ENCODE data around the gene BICD2.

DNA sequence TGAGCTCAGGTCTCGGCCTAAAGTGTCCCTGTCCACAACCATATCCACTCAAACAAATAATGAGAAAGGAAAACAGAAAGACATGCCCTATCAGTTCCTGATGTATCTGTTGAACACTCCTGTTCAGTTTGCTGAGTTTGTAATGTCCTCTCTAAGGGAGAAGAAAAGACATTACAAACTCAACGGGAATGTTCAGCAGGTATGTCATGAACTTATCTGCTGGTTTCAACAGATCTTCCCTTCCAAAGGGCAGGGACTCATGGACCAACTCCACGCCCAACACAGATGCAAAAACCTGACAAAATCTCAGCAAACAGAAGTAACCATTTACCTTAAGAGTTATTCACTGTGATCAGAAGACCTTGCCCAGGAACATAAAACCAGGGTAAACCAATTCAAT lies 23.7 kb downstream of the BICD2 start:
- TF ChIP-seq EZH2 (IDR thresholded peaks at IDR 0.05; ENCODE audit: borderline replicate concordance, insufficient read depth, low read depth, low read length, poor library complexity, severe bottlenecking) = no peak
- TF ChIP-seq, protein P1, sequence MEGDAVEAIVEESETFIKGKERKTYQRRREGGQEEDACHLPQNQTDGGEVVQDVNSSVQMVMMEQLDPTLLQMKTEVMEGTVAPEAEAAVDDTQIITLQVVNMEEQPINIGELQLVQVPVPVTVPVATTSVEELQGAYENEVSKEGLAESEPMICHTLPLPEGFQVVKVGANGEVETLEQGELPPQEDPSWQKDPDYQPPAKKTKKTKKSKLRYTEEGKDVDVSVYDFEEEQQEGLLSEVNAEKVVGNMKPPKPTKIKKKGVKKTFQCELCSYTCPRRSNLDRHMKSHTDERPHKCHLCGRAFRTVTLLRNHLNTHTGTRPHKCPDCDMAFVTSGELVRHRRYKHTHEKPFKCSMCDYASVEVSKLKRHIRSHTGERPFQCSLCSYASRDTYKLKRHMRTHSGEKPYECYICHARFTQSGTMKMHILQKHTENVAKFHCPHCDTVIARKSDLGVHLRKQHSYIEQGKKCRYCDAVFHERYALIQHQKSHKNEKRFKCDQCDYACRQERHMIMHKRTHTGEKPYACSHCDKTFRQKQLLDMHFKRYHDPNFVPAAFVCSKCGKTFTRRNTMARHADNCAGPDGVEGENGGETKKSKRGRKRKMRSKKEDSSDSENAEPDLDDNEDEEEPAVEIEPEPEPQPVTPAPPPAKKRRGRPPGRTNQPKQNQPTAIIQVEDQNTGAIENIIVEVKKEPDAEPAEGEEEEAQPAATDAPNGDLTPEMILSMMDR (IDR thresholded peaks at IDR 0.05) = no peak
